A549 treated with Mapracorat at 1 μM for 4 hours (cell line): ENCODE results near the gene ACTN1. TPM values are rescaled to one million over a fixed set of nuclear protein-coding genes. Genes with fewer than 3 reads are reported as not detected.

ENCODE experiments used
- total RNA-seq: library from RNA; stranded (reverse); fragments of 200-300 nt; extraction: Qiagen RNA extraction; gene quantifications from 5 replicates; pipeline ENCODE4 v1.2.3, GENCODE V29; 2022

ACTN1 gene
- 179 to 208 TPM (median 192 TPM) in 5 replicates for total RNA-seq

GRCh38 chr14:68979021-68979721 lies at the start of gene ACTN1:
Gene ACTN1, minus strand, starts transcription at chr14:68979302. Its CDS starts 246 bp downstream, at chr14:68979056.

Other genes starting within 250 kb of the ACTN1 start
- 127 to 188 TPM (median 179 TPM) in 5 replicates for gene ZFP36L1, start 186.2 kb downstream of the ACTN1 start, total RNA-seq
- 15.0 to 22.3 TPM (median 18.4 TPM) in 5 replicates for gene DCAF5, start 173.8 kb upstream of the ACTN1 start, total RNA-seq
- 11.6 to 14.3 TPM (median 13.0 TPM) in 5 replicates for gene EXD2, start 212.2 kb upstream of the ACTN1 start, total RNA-seq